Fibroblast of the aortic adventitia (primary cell): Measurements from ENCODE around the gene PCDH19. TPM values are rescaled to one million over a fixed set of nuclear protein-coding genes. Genes with fewer than 3 reads are reported as not detected.

Source experiments
- DNase-seq: peaks from one replicate; pipeline ENCODE4 v3.0.0-alpha.2; 2010; ENCODE audit warnings: low read depth
- H3K4me3 ChIP-seq: 2 replicates; pipeline ENCODE4 v1.5.1; 2011; ENCODE audit warnings: low read depth, mild to moderate bottlenecking, control low read depth, low read length, moderate library complexity
- total RNA-seq: library from RNA; depleted of rRNA; stranded (reverse); fragments of >200 nt; gene quantifications from 2 replicates; pipeline ENCODE4 v1.2.3, GENCODE V29; 2012; ENCODE audit warnings: low replicate concordance
- TF ChIP-seq, protein P1 (sequence below): IDR thresholded peaks from 2 replicates; pipeline ENCODE4 v1.5.1; 2011; ENCODE audit warnings: mild to moderate bottlenecking, low read length, control low read depth, inconsistent platforms; ENCODE audit not compliant: insufficient read depth

PCDH19 gene
- total RNA-seq, 1 donor = 0.09 TPM

DNA sequence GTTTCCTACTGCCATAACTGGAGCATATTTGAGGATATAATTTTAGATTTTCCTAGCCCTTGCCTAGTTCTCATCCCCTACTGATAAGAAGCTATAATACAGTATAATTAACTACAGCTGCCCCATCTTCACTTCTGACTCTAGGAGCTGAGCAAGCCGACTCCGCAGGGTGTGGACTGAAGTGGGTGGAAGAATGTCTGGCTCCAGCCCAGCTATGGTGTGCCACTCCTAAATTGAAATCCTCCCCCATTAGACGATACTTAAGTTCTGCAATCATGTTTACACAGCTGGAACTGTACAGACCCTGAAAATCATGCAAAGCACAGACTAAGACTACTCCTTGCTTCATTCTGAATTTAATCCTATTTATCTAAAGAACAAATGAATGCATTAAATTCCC is 93.1 kb downstream of the PCDH19 start:
- DNase-seq = no peak
- H3K4me3 ChIP-seq = no peak overlapping the region
- TF ChIP-seq, protein P1, sequence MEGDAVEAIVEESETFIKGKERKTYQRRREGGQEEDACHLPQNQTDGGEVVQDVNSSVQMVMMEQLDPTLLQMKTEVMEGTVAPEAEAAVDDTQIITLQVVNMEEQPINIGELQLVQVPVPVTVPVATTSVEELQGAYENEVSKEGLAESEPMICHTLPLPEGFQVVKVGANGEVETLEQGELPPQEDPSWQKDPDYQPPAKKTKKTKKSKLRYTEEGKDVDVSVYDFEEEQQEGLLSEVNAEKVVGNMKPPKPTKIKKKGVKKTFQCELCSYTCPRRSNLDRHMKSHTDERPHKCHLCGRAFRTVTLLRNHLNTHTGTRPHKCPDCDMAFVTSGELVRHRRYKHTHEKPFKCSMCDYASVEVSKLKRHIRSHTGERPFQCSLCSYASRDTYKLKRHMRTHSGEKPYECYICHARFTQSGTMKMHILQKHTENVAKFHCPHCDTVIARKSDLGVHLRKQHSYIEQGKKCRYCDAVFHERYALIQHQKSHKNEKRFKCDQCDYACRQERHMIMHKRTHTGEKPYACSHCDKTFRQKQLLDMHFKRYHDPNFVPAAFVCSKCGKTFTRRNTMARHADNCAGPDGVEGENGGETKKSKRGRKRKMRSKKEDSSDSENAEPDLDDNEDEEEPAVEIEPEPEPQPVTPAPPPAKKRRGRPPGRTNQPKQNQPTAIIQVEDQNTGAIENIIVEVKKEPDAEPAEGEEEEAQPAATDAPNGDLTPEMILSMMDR = no peak

GRCh38 chrX:100315566-100315965 is 94.5 kb downstream of the PCDH19 start:
- no peak overlapping the region for H3K4me3 ChIP-seq
- no peak for DNase-seq
- TF ChIP-seq, protein P1 = no peak

GRCh38 chrX:100299559-100299958 is 110.5 kb downstream of the PCDH19 start:
- TF ChIP-seq, protein P1 = no peak
- no peak overlapping the region for H3K4me3 ChIP-seq
- no peak for DNase-seq

DNA sequence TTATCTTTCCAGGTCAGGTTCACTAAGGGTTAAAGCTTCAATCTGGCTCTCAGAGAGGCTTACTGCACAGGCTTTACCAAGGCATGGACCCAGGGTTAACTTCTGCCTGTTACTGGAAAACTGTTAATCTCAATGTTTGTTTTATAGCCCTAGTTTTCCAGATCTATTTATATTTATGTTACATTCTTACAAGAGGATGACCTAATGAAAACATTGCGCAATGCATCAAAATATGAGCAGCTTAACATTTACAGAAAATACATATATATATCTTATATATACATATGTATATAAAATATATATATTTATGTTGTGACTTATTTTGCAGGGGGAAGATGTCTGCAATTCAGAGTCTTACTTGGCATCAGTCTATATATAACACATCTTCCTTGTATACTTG is 112.3 kb downstream of the PCDH19 start:
- no peak overlapping the region for H3K4me3 ChIP-seq
- DNase-seq = no peak
- TF ChIP-seq, protein P1 = no peak

- no peak overlapping the region for H3K4me3 ChIP-seq
- TF ChIP-seq, protein P1 = no peak
- DNase-seq = no peak
These were observed 113.8 kb downstream of the PCDH19 start for GRCh38 chrX:100296183-100296753.

GRCh38 chrX:100294965-100295364 is 115.1 kb downstream of the PCDH19 start:
- no peak overlapping the region for H3K4me3 ChIP-seq
- TF ChIP-seq, protein P1 = no peak
- no peak for DNase-seq

DNA sequence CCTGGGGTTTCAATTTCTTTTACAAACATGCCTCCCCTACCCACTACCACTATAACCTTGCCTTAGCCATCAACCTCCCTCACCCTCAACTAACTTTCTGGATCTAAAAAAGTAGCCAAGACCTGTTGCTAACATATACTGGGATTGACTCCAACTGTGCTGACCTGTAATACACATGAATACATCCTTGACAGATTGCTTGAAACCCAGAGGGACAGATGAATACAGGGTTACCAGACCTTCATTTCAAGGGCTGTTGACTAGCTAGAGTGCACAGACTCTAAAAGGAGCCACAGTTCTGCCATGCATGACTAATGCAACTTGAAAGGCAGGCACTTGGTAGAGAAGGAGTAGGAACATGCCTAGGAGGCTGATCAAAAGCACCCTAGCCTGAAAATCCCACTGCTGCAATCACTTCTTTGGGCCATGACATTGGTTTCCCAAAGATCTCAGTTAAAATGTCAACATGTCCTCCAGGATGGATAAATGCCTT is 121.0 kb downstream of the PCDH19 start:
- DNase-seq = no peak
- no peak overlapping the region for H3K4me3 ChIP-seq
- TF ChIP-seq, protein P1 = no peak
